ENCODE data around the gene NMT2.

DNA sequence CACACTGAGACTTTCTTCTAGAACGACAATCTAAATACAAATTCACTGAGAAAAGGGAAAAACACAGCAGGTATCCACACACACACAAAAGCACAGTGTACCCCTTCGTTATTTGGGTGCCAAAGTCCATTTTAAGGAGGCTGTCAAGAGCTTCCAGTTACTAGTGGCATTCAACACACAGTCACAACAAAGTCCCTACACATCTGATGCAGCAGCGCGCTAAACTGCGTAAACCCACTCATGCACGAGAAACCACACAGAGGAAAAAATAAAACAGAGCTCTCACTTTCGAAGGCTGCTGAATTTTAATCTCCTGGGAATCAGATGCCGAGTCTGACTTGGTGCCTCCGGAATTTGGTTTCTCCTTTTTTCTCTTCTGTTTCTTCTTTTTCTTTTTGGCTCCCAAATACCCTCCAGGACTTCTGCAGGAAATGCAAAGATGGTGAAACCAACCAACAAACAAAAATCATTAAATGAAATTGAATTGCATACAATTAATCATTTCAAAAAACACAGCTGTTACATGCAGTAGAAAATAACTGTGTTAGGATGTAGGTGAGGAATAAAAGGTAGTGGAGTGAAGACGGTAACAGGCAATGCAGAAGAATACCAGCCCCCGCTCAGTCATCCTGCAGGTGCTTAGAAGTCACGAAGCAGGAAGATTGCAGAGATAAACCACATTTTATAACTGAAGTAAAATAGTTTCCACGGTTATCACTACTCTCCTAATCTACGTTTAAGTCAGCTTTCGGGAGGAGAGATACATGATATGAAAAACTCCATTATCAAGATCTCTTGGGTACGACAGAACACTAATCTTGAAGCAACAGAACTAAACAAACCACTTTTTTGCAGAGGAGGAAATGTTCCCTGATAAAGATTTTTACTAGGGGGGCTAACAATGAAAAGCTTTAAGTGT is 27.1 kb downstream of the NMT2 start:
- TF ChIP-seq, protein P1, sequence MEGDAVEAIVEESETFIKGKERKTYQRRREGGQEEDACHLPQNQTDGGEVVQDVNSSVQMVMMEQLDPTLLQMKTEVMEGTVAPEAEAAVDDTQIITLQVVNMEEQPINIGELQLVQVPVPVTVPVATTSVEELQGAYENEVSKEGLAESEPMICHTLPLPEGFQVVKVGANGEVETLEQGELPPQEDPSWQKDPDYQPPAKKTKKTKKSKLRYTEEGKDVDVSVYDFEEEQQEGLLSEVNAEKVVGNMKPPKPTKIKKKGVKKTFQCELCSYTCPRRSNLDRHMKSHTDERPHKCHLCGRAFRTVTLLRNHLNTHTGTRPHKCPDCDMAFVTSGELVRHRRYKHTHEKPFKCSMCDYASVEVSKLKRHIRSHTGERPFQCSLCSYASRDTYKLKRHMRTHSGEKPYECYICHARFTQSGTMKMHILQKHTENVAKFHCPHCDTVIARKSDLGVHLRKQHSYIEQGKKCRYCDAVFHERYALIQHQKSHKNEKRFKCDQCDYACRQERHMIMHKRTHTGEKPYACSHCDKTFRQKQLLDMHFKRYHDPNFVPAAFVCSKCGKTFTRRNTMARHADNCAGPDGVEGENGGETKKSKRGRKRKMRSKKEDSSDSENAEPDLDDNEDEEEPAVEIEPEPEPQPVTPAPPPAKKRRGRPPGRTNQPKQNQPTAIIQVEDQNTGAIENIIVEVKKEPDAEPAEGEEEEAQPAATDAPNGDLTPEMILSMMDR (IDR thresholded peaks at IDR 0.05; ENCODE audit: low read depth, low read length) = no peak
- TF ChIP-seq EZH2phosphoT487 (IDR thresholded peaks at IDR 0.05; ENCODE audit: low read depth) = no peak
